C4-2B (cell line): ENCODE measurements around the gene FOXA1.
A peak's percentile ranks its signal among the peaks of the same experiment; 100 is the strongest.

Experiments
- CTCF ChIP-seq: fragments of 450-650 bp; conservative IDR thresholded peaks from 2 replicates; pipeline ENCODE4 v1.5.1; 2017; ENCODE audit warnings: mild to moderate bottlenecking
- ZFX ChIP-seq: fragments of 450-650 bp; IDR thresholded peaks from 2 replicates; pipeline ENCODE4 v1.6.1; 2017

- peak; percentile 56 for TF ChIP-seq CTCF
- TF ChIP-seq ZFX = no peak
Observed at GRCh38 chr14:37591311-37591940, 3.6 kb downstream of the FOXA1 start.
